GM12878 (cell line): ENCODE measurements around the gene PHC2. TPM values are rescaled to one million over a fixed set of nuclear protein-coding genes. Genes with fewer than 3 reads are reported as not detected.

Experiments used
- ATAC-seq: fragments of 200-7000 bp; cut with Tn5 transposase; 3 replicates; pipeline ENCODE4 v1.9.1; 2020; ENCODE audit warnings: mild to moderate bottlenecking, moderate library complexity
- BruUV-seq: library from RNA; stranded (reverse); fragments of 400-500 nt; replicated peaks from 2 replicates; lab custom pipeline; 2021; lab: Mats Ljungman, UMichigan
- CTCF ChIA-PET: fragments of 300-600 bp; sonication (Branson Sonifier 250); formaldehyde crosslinking; extraction: SDS; loops from one replicate; lab custom pipeline; 2021; ENCODE audit warnings: inconsistent platforms; lab: Yijun Ruan, JAX
- POLR2A ChIA-PET: fragments of 350-600 bp; formaldehyde crosslinking; extraction: SDS; loops from one replicate; lab custom pipeline; 2021; ENCODE audit warnings: inconsistent platforms; lab: Charles Lee
- RAD21 ChIA-PET: fragments of 300-600 bp; sonication (Branson Sonifier 250); formaldehyde crosslinking; loops from one replicate; lab custom pipeline; 2023; ENCODE audit warnings: antibody characterized with exemption; ENCODE audit not compliant: unreplicated experiment; lab: Charles Lee
- SMC1A ChIA-PET: fragments of 300-600 bp; sonication (Branson Sonifier 250); formaldehyde crosslinking; loops from one replicate; lab custom pipeline; 2023; ENCODE audit not compliant: unreplicated experiment, uncharacterized antibody; lab: Charles Lee
- DNase-seq: peaks from one replicate; pipeline ENCODE4 v3.0.0-alpha.2; 2011; ENCODE audit warnings: low read depth, low spot score
- FAIRE-seq: peaks from 3 replicates; lab custom pipeline; 2011; peaks lifted over from hg19 to GRCh38; lab: Jason Lieb, UNC
- H2AFZ ChIP-seq: 2 replicates; pipeline ENCODE4 v1.6.0; 2011; ENCODE audit warnings: low read depth, low read length, control low read depth; ENCODE audit not compliant: control insufficient read depth
- H3K27ac ChIP-seq: 2 replicates; pipeline ENCODE4 v1.5.1; 2011; ENCODE audit warnings: control low read depth; ENCODE audit not compliant: control insufficient read depth, insufficient read depth
- H3K27me3 ChIP-seq, 2 experiments: replicated peaks in 1 of 2; 2 replicates each; pipeline versions ENCODE4 v1.6.0 to v1.6.1; 2011; ENCODE audit warnings: low read length in 1 of 2; ENCODE audit not compliant: control insufficient read depth in 2 of 2, insufficient read depth in 2 of 2
- H3K36me3 ChIP-seq, 2 experiments: 2 replicates each; pipeline ENCODE4 v1.5.1; 2011; ENCODE audit warnings: low read length in 1 of 2; ENCODE audit not compliant: control insufficient read depth in 2 of 2, insufficient read depth in 2 of 2
- H3K4me1 ChIP-seq: 2 replicates; pipeline ENCODE4 v1.6.1; 2011; ENCODE audit warnings: mild to moderate bottlenecking, low read length, moderate library complexity, mixed read lengths; ENCODE audit not compliant: control insufficient read depth, insufficient read depth
- H3K4me2 ChIP-seq: 2 replicates; pipeline ENCODE4 v1.6.0; 2011; ENCODE audit warnings: control low read depth; ENCODE audit not compliant: control insufficient read depth, insufficient read depth
- H3K4me3 ChIP-seq: fragments of 200-600 bp; sonication (generic); 2 replicates; pipeline ENCODE4 v1.5.1; 2016
- H3K79me2 ChIP-seq: 2 replicates; pipeline ENCODE4 v1.6.0; 2011; ENCODE audit warnings: low read length; ENCODE audit not compliant: control insufficient read depth, insufficient read depth
- H3K9ac ChIP-seq: 2 replicates; pipeline ENCODE4 v1.8.0; 2011; ENCODE audit warnings: low read length, control low read depth, mixed read lengths; ENCODE audit not compliant: control insufficient read depth, insufficient read depth
- H3K9me3 ChIP-seq: replicated peaks from 3 replicates; pipeline ENCODE4 v1.5.1; 2011; ENCODE audit warnings: mild to moderate bottlenecking, low read length; ENCODE audit not compliant: control insufficient read depth, insufficient read depth
- H4K20me1 ChIP-seq: 2 replicates; pipeline ENCODE4 v1.6.0; 2011; ENCODE audit not compliant: control insufficient read depth, insufficient read depth
- ATF2 ChIP-seq: IDR thresholded peaks from 2 replicates; pipeline ENCODE4 v1.6.1; 2012; ENCODE audit warnings: low read length, inconsistent platforms
- CTCF ChIP-seq, 3 experiments: IDR thresholded peaks in 2 of 3; conservative IDR thresholded peaks in 1 of 3; 2 replicates each; pipeline ENCODE4 v1.5.1; 2011; ENCODE audit warnings: low read depth in 3 of 3, low read length in 3 of 3, mild to moderate bottlenecking in 3 of 3, control low read depth in 2 of 3, moderate library complexity in 2 of 3, inconsistent platforms in 1 of 3, mixed read lengths in 1 of 3; ENCODE audit not compliant: control insufficient read depth in 2 of 3, insufficient read depth in 1 of 3; ENCODE audit errors: extremely low read depth in 1 of 3
- FOXK2 ChIP-seq: fragments of 450-650 bp; IDR thresholded peaks from 2 replicates; pipeline ENCODE4 v1.6.1; 2017; ENCODE audit warnings: mild to moderate bottlenecking, moderate library complexity
- FOXM1 ChIP-seq: IDR thresholded peaks from 2 replicates; pipeline ENCODE4 v1.6.1; 2012; ENCODE audit warnings: low read depth, mild to moderate bottlenecking, inconsistent platforms, low read length, moderate library complexity
- HDGF ChIP-seq: fragments of 450-650 bp; IDR thresholded peaks from 2 replicates; pipeline ENCODE4 v1.6.1; 2016; ENCODE audit warnings: antibody characterized with exemption
- IKZF1 ChIP-seq: fragments of 450-650 bp; conservative IDR thresholded peaks from 2 replicates; pipeline ENCODE4 v1.6.1; 2017; ENCODE audit warnings: antibody characterized with exemption, mild to moderate bottlenecking
- IRF4 ChIP-seq: IDR thresholded peaks from 2 replicates; pipeline ENCODE4 v1.6.1; 2011; ENCODE audit warnings: low read depth, low read length
- KLF5 ChIP-seq: fragments of 450-650 bp; IDR thresholded peaks from 2 replicates; pipeline ENCODE4 v1.6.1; 2014; ENCODE audit warnings: mild to moderate bottlenecking; ENCODE audit not compliant: partially characterized antibody
- MLLT1 ChIP-seq: fragments of 450-650 bp; IDR thresholded peaks from 2 replicates; pipeline ENCODE4 v1.6.1; 2016; ENCODE audit warnings: mild to moderate bottlenecking
- RAD21 ChIP-seq: IDR thresholded peaks from 2 replicates; pipeline ENCODE4 v1.6.1; 2011; ENCODE audit warnings: mild to moderate bottlenecking, low read depth, low read length, moderate library complexity; ENCODE audit not compliant: insufficient read depth
- RB1 ChIP-seq: fragments of 450-650 bp; formaldehyde crosslinking; IDR thresholded peaks from 2 replicates; pipeline ENCODE4 v1.6.1; 2017; ENCODE audit warnings: mild to moderate bottlenecking, borderline replicate concordance
- RUNX3 ChIP-seq: IDR thresholded peaks from 2 replicates; pipeline ENCODE4 v1.6.1; 2012; ENCODE audit warnings: low read length, inconsistent platforms
- SMC3 ChIP-seq: IDR thresholded peaks from 2 replicates; pipeline ENCODE4 v1.6.1; 2011; ENCODE audit warnings: low read length, improper control_type of control experiment, borderline replicate concordance
- SP1 ChIP-seq: IDR thresholded peaks from one replicate; pipeline ENCODE4 v1.6.1; 2011; ENCODE audit warnings: low read depth, low read length
- SREBF2 ChIP-seq: IDR thresholded peaks from 2 replicates; pipeline ENCODE4 v1.6.1; 2012; ENCODE audit warnings: mild to moderate bottlenecking, low read length
- SUPT20H ChIP-seq: IDR thresholded peaks from 2 replicates; pipeline ENCODE4 v1.6.1; 2011; ENCODE audit warnings: low read depth, mild to moderate bottlenecking, low read length, moderate library complexity, borderline replicate concordance; ENCODE audit not compliant: control insufficient read depth
- TCF12 ChIP-seq: IDR thresholded peaks from 2 replicates; pipeline ENCODE4 v1.6.1; 2011; ENCODE audit warnings: low read depth, mild to moderate bottlenecking, low read length
- YY1 ChIP-seq: IDR thresholded peaks from 2 replicates; pipeline ENCODE4 v1.6.1; 2011; ENCODE audit warnings: low read depth, mild to moderate bottlenecking, low read length
- ZNF207 ChIP-seq: fragments of 450-650 bp; IDR thresholded peaks from 2 replicates; pipeline ENCODE4 v1.6.1; 2014; ENCODE audit warnings: antibody characterized with exemption, mild to moderate bottlenecking, borderline replicate concordance
- WGBS: methylation state at CpG from one replicate; pipeline ENCODE4 v1.1.6; 2016; ENCODE audit warnings: low lambda C conversion rate; ENCODE audit not compliant: insufficient replicate concordance, insufficient coverage; ENCODE audit errors: missing lambda C conversion rate; 5-methylcytosine and 5-hydroxymethylcytosine counted together
- in situ Hi-C: fragments of 300-500 bp; cut with MboI; formaldehyde crosslinking; loops from 9 replicates; pipeline ENCODE4 v1.14.3; 2018; ENCODE audit warnings: mixed read lengths
- intact Hi-C: fragments of 100-400 bp; cut with micrococcal nuclease; formaldehyde crosslinking; loops from one replicate; pipeline ENCODE4 v1.14.2; 2022; ENCODE audit not compliant: unreplicated experiment
- polyA plus RNA-seq, 11 experiments: library from polyadenylated mRNA; depleted of rRNA in 4 of 11; unstranded in 6 of 11; stranded (reverse) in 5 of 11; fragments of >200 nt; fragmentation: Nextera tagmentation in 4 of 11; fragmentation: Illumina TruSeq in 1 of 11; extraction: Ambion mirVana in 4 of 11; extraction: Trizol in 1 of 11; gene quantifications; 1 replicate in 1 of 11; 2 replicates in 10 of 11; pipeline versions ENCODE4 v1.2.1 to v1.2.3, GENCODE V29; 2011 to 2016; ENCODE audit warnings: inconsistent platforms in 2 of 11, missing spikeins in 2 of 11, low read depth in 1 of 11
- total RNA-seq, 4 experiments: library from RNA; depleted of rRNA in 3 of 4; stranded (reverse); fragments of >200 nt in 3 of 4; fragmentation: Illumina TruSeq in 1 of 4; extraction: Trizol in 1 of 4; gene quantifications; 2 replicates each; pipeline versions ENCODE4 v1.2.1 to v1.2.3, GENCODE V29; 2013 to 2021

Gene PHC2
- total and polyA plus RNA-seq, 10 of the 15 experiments (the other 5 are each of a cell fraction or from before 2014, with no cell fraction given) = 2.0 to 35.9 (median 16.4) TPM

GRCh38 chr1:33295450-33296081, 135.3 kb downstream of the PHC2 start:
- Histone ChIP-seq H3K4me3 (no peak overlapping the region), H3K4me2 (no peak overlapping the region), H3K4me1 (no peaks in the 10 kb centered on the region), H3K9me3 (no peaks in the 10 kb centered on the region), H3K79me2 (no peaks in the 10 kb centered on the region), H2AFZ (peak overlapping the region; percentile 22), H3K9ac (no peak overlapping the region), H3K36me3 (peaks cover 0 to 3% of the 10 kb centered on the region in 2 experiments; a peak in 3 of 4 replicates), H3K27me3 (no peaks in the 10 kb centered on the region), H4K20me1 (no peaks in the 10 kb centered on the region), H3K27ac (no peak overlapping the region)
- intact Hi-C loops (loop anchor here (1.0 to 5.0 kb wide), 5 partner anchors 72 to 317 kb away; no protein-coding TSS in a partner anchor), in situ Hi-C loops (loop anchor here (5.0 kb wide), 3 partner anchors 72 to 317 kb away; no protein-coding TSS in a partner anchor)
- CTCF ChIA-PET = interaction anchor here (0.5 to 7.8 kb wide), 60 partner anchors 8 to 328 kb away, joined by 3 to 239 read pairs (median 5); partner anchors contain the start of gene ZSCAN20
- SMC1A ChIA-PET = interaction anchor here (0.7 to 7.5 kb wide), 25 partner anchors 10 to 360 kb away, joined by 3 to 149 read pairs (median 4); partner anchors contain the start of gene ZSCAN20
- peak; percentile 96 for FAIRE-seq
- POLR2A ChIA-PET = interaction anchor here (1.0 to 1.4 kb wide), 3 partner anchors 43 to 175 kb away, joined by 3 to 8 read pairs (median 4); no protein-coding TSS in a partner anchor
- DNase-seq = peak; percentile 64
- peak; percentile 97 for ATAC-seq
- RAD21 ChIA-PET = interaction anchor here (0.5 to 6.0 kb wide), 32 partner anchors 10 to 337 kb away, joined by 3 to 103 read pairs (median 3); partner anchors contain the start of gene ZSCAN20
- no TSS peak for BruUV-seq
- 22% methylated on average over 12 of the region's 12 CpGs for WGBS
- no peak for TF ChIP-seq FOXK2
- no peak for TF ChIP-seq SP1
- peak; percentile 77 for TF ChIP-seq RAD21
- TF ChIP-seq MLLT1 = 0 out of 2 replicates have a peak, but pooled peaks have one; percentile 34
- no peak for TF ChIP-seq SUPT20H
- 0 out of 2 replicates have a peak, but pooled peaks have one; percentile 9 for TF ChIP-seq TCF12
- TF ChIP-seq ATF2 = no peak
- TF ChIP-seq ZNF207 = 0 out of 2 replicates have a peak, but pooled peaks have one; percentile 65
- TF ChIP-seq HDGF = peak; percentile 62; the same call in 1 of the 2 replicates
- peak; percentile 37; the same call in 1 of the 2 replicates for TF ChIP-seq IKZF1
- TF ChIP-seq SMC3 = peak; percentile 98
- TF ChIP-seq SREBF2 = no peak
- TF ChIP-seq IRF4 = 0 out of 2 replicates have a peak, but pooled peaks have one; percentile 45
- TF ChIP-seq KLF5 = no peak
- TF ChIP-seq RUNX3 = peak; percentile 19; the same call in 1 of the 2 replicates
- TF ChIP-seq CTCF (IDR thresholded peaks at IDR 0.05 in 2 of 3, conservative IDR thresholded peaks at IDR 0.05 in 1 of 3; ENCODE audit: control insufficient read depth in 2 of 3, extremely low read depth in 1 of 3, insufficient read depth in 1 of 3, low read depth in 3 of 3, low read length in 3 of 3) = peak; percentile 97 to 99 (median 98); a peak in 5 of 6 replicates
- TF ChIP-seq RB1 = 0 out of 2 replicates have a peak, but pooled peaks have one; percentile 50
- TF ChIP-seq YY1 = peak; percentile 80
- 0 out of 2 replicates have a peak, but pooled peaks have one; percentile 19 for TF ChIP-seq FOXM1
